Measurements from ENCODE around the gene KDM6A. TPM values are rescaled to one million over a fixed set of nuclear protein-coding genes. Genes with fewer than 3 reads are reported as not detected.

KDM6A gene
- total RNA-seq, 1 experiment from 2014 or later = 45.0 TPM

DNA sequence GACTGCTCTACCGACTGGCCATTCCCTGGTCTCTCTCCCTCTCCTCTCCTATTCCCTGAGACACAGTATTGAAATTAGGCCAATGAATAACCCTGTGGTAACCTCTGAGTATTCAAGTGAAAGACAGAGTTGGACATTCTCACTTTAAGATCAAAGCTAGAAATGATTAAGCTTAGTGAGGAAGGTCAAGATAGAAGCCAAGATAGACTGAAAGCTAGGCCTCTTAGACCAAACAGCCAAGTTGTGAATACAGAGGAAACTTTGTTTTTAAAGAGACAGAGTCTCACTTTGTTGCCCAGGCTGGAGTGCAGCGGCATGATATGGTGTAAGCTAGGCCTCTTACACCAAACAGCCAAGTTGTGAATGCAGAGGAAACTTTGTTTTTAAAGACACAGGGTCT is 64.6 kb downstream of the KDM6A start:
- ChIA-PET CTCF (no interaction called here), POLR2A (interaction anchor here (0.8 kb wide), 1 partner anchor 65 kb away, joined by 3 read pairs; the partner anchor contains the start of gene KDM6A)
- no peak overlapping the region for H3K4me3 Mint-ChIP-seq
- no peaks in the 10 kb centered on the region for H3K9me3 Mint-ChIP-seq
- H3K27ac Mint-ChIP-seq = 0 out of 2 replicates have a peak overlapping the region, but pooled peaks have one; percentile 27
- ATAC-seq = no peak
- DNase-seq (ENCODE audit: low spot score) = no peak
- no peak for TF ChIP-seq MYBL2 (CRISPR knock-in tag; IDR thresholded peaks at IDR 0.05)
- TF ChIP-seq, protein P1, sequence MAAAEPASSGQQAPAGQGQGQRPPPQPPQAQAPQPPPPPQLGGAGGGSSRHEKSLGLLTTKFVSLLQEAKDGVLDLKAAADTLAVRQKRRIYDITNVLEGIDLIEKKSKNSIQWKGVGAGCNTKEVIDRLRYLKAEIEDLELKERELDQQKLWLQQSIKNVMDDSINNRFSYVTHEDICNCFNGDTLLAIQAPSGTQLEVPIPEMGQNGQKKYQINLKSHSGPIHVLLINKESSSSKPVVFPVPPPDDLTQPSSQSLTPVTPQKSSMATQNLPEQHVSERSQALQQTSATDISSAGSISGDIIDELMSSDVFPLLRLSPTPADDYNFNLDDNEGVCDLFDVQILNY (CRISPR knock-in tag; IDR thresholded peaks at IDR 0.05) = no peak
- TF ChIP-seq MXD4 (CRISPR knock-in tag; IDR thresholded peaks at IDR 0.05; ENCODE audit: borderline replicate concordance) = no peak
- no peak for TF ChIP-seq ZNF138 (CRISPR knock-in tag; conservative IDR thresholded peaks at IDR 0.05)
- TF ChIP-seq, protein P2, sequence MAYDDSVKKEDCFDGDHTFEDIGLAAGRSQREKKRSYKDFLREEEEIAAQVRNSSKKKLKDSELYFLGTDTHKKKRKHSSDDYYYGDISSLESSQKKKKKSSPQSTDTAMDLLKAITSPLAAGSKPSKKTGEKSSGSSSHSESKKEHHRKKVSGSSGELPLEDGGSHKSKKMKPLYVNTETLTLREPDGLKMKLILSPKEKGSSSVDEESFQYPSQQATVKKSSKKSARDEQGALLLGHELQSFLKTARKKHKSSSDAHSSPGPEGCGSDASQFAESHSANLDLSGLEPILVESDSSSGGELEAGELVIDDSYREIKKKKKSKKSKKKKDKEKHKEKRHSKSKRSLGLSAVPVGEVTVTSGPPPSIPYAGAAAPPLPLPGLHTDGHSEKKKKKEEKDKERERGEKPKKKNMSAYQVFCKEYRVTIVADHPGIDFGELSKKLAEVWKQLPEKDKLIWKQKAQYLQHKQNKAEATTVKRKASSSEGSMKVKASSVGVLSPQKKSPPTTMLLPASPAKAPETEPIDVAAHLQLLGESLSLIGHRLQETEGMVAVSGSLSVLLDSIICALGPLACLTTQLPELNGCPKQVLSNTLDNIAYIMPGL (CRISPR knock-in tag; IDR thresholded peaks at IDR 0.05) = no peak
- no peak for TF ChIP-seq JUN (CRISPR knock-in tag; IDR thresholded peaks at IDR 0.05)
- no peak for TF ChIP-seq FOXJ3 (CRISPR knock-in tag; IDR thresholded peaks at IDR 0.05; ENCODE audit: borderline replicate concordance)
- TF ChIP-seq, protein P3, sequence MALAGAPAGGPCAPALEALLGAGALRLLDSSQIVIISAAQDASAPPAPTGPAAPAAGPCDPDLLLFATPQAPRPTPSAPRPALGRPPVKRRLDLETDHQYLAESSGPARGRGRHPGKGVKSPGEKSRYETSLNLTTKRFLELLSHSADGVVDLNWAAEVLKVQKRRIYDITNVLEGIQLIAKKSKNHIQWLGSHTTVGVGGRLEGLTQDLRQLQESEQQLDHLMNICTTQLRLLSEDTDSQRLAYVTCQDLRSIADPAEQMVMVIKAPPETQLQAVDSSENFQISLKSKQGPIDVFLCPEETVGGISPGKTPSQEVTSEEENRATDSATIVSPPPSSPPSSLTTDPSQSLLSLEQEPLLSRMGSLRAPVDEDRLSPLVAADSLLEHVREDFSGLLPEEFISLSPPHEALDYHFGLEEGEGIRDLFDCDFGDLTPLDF (CRISPR knock-in tag; IDR thresholded peaks at IDR 0.05) = no peak
- TF ChIP-seq, protein P4, sequence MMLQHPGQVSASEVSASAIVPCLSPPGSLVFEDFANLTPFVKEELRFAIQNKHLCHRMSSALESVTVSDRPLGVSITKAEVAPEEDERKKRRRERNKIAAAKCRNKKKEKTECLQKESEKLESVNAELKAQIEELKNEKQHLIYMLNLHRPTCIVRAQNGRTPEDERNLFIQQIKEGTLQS (CRISPR knock-in tag; conservative IDR thresholded peaks at IDR 0.05) = no peak
- TF ChIP-seq NR2C2 (CRISPR knock-in tag; IDR thresholded peaks at IDR 0.05) = no peak
- TF ChIP-seq NFE2L1 (CRISPR knock-in tag; IDR thresholded peaks at IDR 0.05) = no peak
- TF ChIP-seq, protein P5, sequence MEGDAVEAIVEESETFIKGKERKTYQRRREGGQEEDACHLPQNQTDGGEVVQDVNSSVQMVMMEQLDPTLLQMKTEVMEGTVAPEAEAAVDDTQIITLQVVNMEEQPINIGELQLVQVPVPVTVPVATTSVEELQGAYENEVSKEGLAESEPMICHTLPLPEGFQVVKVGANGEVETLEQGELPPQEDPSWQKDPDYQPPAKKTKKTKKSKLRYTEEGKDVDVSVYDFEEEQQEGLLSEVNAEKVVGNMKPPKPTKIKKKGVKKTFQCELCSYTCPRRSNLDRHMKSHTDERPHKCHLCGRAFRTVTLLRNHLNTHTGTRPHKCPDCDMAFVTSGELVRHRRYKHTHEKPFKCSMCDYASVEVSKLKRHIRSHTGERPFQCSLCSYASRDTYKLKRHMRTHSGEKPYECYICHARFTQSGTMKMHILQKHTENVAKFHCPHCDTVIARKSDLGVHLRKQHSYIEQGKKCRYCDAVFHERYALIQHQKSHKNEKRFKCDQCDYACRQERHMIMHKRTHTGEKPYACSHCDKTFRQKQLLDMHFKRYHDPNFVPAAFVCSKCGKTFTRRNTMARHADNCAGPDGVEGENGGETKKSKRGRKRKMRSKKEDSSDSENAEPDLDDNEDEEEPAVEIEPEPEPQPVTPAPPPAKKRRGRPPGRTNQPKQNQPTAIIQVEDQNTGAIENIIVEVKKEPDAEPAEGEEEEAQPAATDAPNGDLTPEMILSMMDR (IDR thresholded peaks at IDR 0.05) = no peak
- TF ChIP-seq KAT7 (CRISPR knock-in tag; IDR thresholded peaks at IDR 0.05; ENCODE audit: borderline replicate concordance) = no peak
- H3K27me3 Mint-ChIP-seq (ENCODE audit: low read depth) = no peaks in the 10 kb centered on the region
- peaks cover 33% of the 10 kb centered on the region for H3K4me1 Mint-ChIP-seq
- 0 out of 2 replicates have a peak, but pooled peaks cover 7% of the 10 kb centered on the region for H3K36me3 Mint-ChIP-seq

DNA sequence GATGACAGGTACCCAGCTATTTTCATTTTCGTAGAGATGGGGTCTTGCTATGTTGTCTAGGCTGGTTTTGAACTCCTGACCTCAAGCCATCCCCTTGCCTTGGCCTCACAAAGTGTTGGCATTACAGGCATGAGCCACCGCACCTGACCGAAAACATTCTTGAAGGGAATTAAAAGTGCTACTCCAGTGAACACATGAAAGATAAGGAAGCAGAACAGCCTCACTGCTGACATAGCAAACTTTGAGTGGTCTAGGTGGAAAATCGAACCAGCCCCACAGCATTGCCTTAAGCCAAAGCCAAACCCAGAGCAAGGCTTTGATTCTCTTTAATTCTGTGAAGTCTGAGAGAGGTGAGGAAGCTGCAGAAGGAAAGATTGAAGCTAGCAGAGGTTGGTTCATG is 65.1 kb downstream of the KDM6A start:
- Mint-ChIP-seq H3K4me3 (no peak overlapping the region), H3K4me1 (peaks cover 33% of the 10 kb centered on the region), H3K27me3 (ENCODE audit: low read depth) (no peaks in the 10 kb centered on the region), H3K9me3 (no peaks in the 10 kb centered on the region), H3K36me3 (0 out of 2 replicates have a peak, but pooled peaks cover 7% of the 10 kb centered on the region), H3K27ac (no peak overlapping the region)
- no peak for DNase-seq (ENCODE audit: low spot score)
- ChIA-PET CTCF (no interaction called here), POLR2A (interaction anchor here (0.8 kb wide), 1 partner anchor 65 kb away, joined by 3 read pairs; the partner anchor contains the start of gene KDM6A)
- no peak for ATAC-seq
- no peak for TF ChIP-seq RELA (CRISPR knock-in tag; IDR thresholded peaks at IDR 0.05; ENCODE audit: borderline replicate concordance)
- no peak for TF ChIP-seq ZNF416 (CRISPR knock-in tag; IDR thresholded peaks at IDR 0.05)
- TF ChIP-seq, protein P2 (CRISPR knock-in tag; IDR thresholded peaks at IDR 0.05) = no peak
- no peak for TF ChIP-seq ZNF671 (CRISPR knock-in tag; IDR thresholded peaks at IDR 0.05)
- TF ChIP-seq NFYB (CRISPR knock-in tag; conservative IDR thresholded peaks at IDR 0.05; ENCODE audit: low read depth) = no peak
- TF ChIP-seq SOX15 (CRISPR knock-in tag; IDR thresholded peaks at IDR 0.05) = no peak
- TF ChIP-seq, protein P6, sequence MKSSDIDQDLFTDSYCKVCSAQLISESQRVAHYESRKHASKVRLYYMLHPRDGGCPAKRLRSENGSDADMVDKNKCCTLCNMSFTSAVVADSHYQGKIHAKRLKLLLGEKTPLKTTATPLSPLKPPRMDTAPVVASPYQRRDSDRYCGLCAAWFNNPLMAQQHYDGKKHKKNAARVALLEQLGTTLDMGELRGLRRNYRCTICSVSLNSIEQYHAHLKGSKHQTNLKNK (CRISPR knock-in tag; IDR thresholded peaks at IDR 0.05) = no peak
- TF ChIP-seq, protein P4 (CRISPR knock-in tag; conservative IDR thresholded peaks at IDR 0.05) = no peak
- TF ChIP-seq, protein P3 (CRISPR knock-in tag; IDR thresholded peaks at IDR 0.05) = no peak
- TF ChIP-seq, protein P7, sequence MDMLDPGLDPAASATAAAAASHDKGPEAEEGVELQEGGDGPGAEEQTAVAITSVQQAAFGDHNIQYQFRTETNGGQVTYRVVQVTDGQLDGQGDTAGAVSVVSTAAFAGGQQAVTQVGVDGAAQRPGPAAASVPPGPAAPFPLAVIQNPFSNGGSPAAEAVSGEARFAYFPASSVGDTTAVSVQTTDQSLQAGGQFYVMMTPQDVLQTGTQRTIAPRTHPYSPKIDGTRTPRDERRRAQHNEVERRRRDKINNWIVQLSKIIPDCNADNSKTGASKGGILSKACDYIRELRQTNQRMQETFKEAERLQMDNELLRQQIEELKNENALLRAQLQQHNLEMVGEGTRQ (CRISPR knock-in tag; IDR thresholded peaks at IDR 0.05) = no peak
- TF ChIP-seq, protein P8, sequence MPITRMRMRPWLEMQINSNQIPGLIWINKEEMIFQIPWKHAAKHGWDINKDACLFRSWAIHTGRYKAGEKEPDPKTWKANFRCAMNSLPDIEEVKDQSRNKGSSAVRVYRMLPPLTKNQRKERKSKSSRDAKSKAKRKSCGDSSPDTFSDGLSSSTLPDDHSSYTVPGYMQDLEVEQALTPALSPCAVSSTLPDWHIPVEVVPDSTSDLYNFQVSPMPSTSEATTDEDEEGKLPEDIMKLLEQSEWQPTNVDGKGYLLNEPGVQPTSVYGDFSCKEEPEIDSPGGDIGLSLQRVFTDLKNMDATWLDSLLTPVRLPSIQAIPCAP (CRISPR knock-in tag; IDR thresholded peaks at IDR 0.05) = no peak

Measured in WTC11 (cell line).